HG03139 (cell line): Measurements from ENCODE around the gene FOXP1.

Source experiments
- ATAC-seq: cut with Tn5 transposase; IDR thresholded peaks from one replicate; pipeline ENCODE4 v1.9.1; 2021; ENCODE audit not compliant: unreplicated experiment

FOXP1 gene

GRCh38 chr3:71069797-71070196 is 513.7 kb downstream of the FOXP1 start:
- ATAC-seq = peak; percentile 47

DNA sequence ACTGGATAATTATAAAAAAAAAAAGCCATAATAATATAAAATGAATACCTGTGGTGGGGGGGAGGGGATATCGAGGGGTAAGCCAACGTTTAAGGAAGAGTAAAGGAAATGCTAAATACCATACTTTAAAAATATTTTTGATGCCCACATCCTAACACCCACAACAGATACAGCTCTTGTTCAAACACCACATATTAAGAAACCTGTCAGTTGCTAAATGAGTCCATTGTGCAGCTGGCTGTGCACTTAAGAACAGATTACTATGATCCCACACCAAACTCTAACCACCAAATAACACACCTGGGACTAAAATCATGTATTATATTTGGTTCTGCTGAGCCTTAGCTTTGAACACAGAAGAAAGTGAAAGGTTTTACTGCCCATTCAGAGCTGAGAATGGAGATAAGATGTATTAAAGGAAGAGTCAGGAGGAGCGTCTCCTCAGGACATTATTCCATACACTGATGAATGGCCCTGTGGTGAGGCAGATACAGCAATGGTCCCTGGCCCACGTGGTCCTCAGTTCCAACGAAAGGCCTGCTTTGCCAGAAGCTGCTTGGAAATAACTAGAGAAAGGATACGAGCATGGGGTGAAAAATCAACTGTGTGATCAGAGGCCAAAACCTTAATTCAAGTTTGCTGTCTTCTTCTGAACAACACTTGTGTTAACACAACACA is 515.4 kb downstream of the FOXP1 start:
- ATAC-seq = no peak

DNA sequence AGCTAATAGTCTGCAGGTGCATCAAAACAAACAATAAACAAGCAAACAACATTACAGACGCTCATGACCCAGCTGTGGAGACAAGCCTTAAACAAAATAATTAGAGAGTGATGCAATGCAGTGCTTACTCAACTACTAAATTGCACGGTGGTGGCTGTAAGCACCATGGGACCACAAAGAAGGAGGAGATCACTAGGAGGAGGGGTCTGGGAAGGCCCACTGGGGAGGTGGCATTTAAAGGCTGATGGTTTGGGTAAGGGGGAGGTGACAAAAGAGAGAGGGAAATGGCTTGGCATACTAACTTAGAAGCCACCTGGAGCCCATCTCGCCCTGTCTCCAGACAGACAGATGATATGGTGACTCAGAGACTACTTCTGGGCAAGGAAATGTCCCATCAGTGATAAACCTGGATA is 516.7 kb downstream of the FOXP1 start:
- ATAC-seq = no peak

DNA sequence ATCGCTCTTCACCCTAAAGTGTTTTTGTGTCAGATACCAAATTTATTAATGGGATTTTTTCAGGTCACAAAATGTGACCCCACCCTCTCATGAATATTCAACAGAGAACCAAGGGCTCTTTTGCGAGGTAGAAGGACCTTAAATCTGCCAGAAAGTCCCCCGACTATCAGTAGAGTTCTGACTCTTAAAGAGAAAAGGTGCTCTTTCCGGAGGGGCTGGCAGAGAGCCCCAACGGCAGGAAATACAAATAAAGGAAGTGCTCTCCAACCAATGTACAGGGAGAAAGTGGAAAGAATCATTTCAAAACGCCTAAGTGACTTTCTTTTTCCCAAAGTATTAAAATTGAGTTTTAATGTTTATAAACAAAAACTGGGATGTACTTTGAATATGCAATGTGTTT is 517.2 kb downstream of the FOXP1 start:
- ATAC-seq = no peak

DNA sequence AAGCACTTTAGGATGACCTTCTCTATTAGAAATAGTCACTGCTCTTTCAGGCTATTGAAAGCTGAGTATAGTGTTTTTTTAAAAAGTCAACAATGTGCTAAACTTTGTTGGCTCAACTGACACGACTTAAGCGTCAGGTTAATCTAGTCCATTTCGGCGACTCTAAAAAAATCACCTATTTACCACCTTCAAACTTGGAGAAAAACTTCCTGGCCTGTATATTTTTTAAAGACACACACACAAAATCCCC is 517.8 kb downstream of the FOXP1 start:
- no peak for ATAC-seq

DNA sequence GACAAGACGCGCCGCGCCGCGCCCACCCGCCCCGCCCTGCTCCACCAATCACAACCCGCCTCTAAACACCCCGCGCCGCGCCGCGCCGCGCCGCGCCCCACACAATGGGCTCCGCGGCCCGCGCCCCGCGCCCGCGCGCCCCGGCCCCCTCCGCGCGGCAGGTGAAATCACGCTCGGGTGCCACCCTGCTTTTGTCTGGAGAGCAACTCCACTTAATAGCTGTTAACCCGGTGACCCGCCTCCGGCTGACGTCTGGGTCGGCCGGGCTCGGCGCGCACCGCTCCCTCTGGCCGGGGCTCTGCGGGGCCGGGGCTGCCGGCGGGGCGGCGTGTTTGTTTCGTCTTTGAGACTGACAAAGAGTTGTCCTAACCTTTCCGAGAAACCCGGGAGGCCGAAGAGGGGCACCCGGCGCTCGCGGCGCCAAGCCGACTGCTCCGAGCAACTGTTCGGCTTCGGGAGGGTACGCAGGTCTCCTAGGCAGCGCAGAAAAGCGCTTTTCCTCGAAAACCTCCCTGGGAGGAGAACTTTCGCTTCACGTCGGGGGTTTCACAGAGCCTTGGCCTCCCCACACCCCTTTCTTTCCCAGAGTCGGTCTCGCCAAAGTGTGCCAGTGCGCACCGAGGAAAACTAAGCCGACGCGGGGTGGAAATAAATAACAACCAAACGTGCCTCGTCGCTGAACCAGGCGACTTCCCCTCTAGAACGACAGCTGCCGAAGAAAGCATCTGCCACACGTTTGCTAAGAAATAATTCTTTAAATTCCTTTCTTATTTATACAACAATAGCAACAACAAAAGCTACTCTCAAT is 518.4 kb downstream of the FOXP1 start:
- ATAC-seq = peak; percentile 23

DNA sequence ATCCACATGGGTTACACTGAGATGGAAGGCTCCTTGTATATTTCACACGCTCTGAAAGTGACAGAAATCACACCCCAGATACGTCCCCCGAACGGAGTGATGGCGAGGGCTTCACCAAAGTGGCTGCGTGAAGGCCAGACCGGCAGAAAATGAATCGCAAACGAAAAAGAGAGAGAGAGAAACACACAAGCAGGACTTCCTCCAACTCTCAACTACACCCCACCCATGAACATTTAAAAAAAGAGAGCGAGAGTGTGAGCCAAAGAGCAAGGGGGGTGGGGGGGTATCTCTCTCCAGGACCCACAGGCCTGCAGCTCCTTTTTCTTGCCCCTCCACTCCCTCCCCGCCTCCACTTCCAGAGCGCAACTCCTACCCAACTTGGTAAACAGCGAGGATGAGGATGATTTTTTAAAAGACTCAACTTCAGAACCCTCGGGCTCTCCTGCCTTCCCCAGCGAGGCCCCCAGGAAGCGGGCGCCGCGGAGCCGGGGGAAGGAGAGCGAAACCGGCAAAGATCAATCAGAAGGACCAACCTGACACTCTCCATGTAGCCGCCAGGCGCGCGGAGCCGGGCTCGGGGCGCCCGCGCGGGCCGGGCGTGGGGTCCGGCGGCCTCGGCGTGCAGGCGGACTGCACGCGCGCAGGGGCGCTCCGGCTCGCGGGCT is 519.1 kb downstream of the FOXP1 start:
- ATAC-seq = peak; percentile 33

GRCh38 chr3:71063773-71064290 is 519.7 kb downstream of the FOXP1 start:
- ATAC-seq = peak; percentile 21

- ATAC-seq = no peak
Observed at GRCh38 chr3:71062952-71063772, 520.4 kb downstream of the FOXP1 start.

DNA sequence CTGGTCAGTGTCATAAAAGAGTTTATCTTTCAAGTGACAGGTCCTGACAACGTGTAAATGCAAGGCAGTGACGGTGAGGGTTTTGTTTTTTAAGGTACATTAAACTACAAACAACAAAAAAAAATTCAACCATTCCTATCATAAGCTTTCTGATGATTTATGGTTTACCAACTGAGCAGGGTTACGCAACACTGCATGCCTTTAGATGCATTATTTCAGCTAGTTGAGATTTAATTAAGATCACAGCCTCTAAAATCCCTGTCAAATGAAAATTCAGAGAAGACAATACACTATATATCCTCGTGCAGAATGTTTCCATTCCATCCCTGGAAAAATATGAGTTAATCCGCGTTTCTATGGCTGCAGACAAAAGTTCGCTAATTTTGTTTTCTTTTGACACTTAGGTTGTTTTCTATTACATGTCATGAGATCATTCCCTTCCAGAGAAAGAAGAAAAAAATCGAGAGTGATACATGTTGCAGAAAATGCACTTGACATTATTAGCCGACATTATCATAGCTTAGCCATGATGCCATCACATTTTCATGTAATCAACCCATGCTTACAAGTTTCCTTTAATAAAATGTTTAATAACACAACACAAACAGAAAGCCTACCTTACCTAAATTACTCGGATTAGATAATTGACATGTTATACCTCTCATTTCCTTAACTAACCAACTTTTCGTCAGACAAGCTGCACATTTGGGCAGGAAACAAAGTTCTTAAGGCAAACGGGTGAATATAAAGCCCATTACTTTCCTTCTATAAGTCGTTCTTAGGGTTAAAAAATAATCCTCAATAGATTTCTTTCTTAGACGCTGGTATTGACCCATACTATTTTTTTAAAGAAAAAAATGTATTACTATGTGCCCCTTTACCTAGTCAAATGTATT is 521.2 kb downstream of the FOXP1 start:
- ATAC-seq = no peak

DNA sequence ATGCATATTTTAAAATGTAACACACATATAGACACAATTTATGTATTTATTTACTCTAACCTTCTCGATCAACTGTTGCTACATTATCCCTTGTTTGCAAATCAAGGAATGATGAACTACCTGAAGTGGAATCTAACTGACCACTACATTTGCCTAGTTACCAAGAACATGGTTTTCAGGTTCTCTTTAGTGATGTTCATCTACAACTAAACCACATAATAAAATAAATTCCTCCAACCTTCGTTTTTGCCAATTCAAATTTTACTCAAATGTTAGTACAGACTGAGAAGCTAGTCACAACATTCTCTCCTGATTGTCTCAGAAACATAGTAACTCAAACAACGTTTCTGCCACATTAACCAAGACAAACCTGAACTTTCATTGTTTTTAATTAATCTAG is 521.9 kb downstream of the FOXP1 start:
- ATAC-seq = no peak

GRCh38 chr3:71061037-71061436 is 522.5 kb downstream of the FOXP1 start:
- no peak for ATAC-seq

- ATAC-seq = no peak
Observed at GRCh38 chr3:71060536-71060935, 523.0 kb downstream of the FOXP1 start.

DNA sequence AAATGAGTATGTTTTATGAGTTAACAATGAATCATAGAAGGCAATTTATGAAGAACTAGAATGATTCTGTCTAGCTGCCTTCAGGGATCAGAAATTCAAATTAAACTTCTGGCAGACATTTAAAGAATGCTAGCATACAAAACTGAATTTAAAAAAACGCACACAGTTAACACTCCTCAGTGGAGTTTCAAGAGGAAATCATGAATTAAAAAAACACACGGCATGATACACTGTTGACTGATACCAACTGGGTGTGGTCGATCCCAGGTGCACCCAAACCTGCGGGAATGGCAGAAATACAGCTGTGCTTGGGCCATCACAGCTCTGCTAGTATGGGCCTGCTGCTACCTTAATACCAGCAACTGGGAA is 526.0 kb downstream of the FOXP1 start:
- ATAC-seq = no peak

DNA sequence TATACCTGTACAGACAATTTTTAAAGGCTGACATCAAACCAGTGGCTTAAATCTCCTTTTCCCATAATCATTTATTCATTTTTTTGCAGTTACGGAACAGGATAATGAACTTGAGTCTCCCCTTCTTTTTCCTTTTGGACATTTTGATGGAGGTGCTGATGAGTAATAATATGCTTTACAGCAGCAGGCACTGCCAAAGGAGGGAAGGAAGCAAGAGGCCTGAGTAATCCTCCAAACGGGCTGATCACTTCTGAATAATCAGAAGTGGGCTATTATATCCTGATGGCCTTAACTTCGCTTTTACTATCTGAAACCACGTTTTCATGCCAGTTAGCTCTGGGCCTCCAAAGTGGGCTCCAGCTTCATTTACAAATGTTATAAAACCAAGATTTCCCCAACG is 527.2 kb downstream of the FOXP1 start:
- no peak for ATAC-seq

DNA sequence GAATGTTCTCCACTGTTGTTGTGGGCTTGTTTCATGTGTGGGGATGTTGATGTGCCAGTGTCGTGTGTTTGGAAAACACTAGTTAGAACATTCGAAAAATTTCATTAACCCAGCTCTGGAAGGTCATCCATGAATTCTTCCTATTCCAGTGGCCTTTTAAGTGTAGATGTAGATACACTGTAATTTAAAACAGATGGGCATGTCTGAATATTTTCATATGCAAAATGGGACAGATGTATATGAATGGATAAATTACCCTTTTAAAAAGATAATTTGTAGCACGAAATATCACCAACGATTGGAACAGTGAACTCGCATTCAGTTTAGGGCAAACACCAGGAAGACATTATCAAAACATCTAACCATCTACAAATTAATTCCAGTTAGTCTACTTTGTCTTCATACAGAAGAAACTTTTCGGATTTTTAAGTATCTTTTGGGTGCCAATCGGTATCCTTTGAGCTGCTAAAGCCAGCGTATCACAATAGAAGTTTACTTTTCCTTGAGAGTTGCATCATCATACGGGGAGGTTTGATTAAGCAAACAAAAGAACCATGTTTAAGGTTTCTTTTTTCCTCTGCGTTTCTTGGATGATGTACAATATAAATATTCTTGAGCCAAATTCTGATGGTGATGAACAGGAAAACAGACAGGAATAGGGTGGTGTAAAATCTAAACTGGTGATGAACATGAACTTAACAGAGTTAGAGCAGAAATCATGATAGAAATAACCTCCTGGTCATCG is 528.1 kb downstream of the FOXP1 start:
- no peak for ATAC-seq

DNA sequence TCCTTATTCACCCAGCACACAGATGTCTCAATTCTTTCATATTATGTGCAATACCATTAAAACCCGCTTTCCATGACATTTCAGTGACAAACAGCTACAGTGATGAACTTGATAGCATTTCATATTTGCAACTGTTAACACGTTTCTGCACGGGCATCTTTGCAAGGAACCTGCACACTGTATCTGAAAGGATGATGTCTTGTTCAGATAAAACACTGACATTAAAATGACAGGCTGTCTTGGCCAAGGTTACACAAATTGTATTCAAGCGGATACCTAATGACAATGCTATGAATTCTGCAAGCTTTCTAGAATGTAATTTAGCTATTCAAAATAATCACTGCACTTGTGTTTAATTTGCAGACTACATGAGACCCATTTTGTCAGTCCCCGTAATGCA is 529.2 kb downstream of the FOXP1 start:
- ATAC-seq = no peak

GRCh38 chr3:71053495-71053894 is 530.0 kb downstream of the FOXP1 start:
- ATAC-seq = no peak

- ATAC-seq = no peak
Observed at GRCh38 chr3:71052716-71053115, 530.8 kb downstream of the FOXP1 start.
